ENCODE measurements around the gene CIP2A.

Gene CIP2A

GRCh38 chr3:108509263-108509662, 80.0 kb downstream of the CIP2A start:
- DNase-seq, result no peak

DNA sequence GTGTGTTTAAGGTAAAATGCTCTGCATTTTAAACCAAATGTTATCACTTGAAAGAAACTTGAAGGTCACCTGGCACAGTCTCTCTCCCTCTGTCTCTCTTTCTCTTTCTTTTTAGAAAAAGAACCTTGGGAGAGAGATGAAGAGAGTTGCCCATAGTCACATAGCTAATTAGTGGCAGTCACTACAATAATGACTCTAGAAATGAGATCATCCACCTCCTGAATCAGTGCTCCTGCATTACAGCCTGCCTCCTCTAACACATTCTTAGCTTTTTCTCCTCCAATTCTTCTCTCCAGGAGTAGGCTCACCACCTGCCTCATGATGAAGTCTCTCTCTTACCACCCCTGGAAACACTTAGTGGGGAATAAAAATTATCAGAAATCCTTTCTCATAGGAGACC, 81.3 kb downstream of the CIP2A start:
- DNase-seq, result no peak

- DNase-seq, result no peak
These were observed 83.4 kb downstream of the CIP2A start for GRCh38 chr3:108505811-108506210.

GRCh38 chr3:108503722-108504121, 85.5 kb downstream of the CIP2A start:
- DNase-seq, result no peak

DNA sequence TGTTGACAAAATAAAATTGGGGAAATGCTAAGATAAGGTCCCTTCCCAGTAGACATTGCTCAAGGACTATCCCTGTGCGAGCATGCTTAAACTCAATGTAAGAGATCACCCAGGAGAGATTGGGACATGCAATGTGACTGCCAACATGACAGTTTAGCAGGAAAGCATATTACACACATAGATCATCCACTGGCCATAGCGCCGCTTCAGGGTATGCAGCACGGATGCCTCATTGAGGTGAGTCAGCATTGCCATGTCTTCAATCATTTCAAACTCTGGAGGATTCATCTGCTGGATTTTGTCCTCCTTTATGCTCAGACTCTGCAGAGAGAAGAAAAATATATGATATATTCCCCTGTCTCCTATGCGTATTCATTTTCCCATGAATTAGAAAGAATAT, 87.7 kb downstream of the CIP2A start:
- no peak for DNase-seq

DNA sequence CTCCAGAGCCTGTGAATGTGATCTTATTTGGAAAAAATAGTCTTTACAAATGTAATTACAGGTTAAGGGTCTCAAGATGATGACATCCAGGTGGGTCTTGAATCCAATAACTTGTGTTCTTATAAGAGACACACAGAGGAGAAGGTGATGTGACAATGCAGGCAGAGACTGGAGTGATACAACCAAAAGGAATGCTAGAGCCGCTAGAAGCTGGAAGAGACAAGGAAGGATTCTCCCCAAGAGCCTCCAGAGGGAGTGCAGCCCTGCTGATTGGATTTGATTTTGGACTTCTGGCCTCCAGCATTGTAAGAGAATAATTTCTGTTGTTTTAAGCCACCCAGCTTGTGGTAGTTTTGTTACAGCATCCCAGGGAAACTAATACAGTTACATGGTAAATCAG, 88.5 kb downstream of the CIP2A start:
- DNase-seq, result no peak
